H9 (cell line): Measurements from ENCODE around the gene SASS6. TPM values are rescaled to one million over a fixed set of nuclear protein-coding genes. Genes with fewer than 3 reads are reported as not detected.

Experiments used
- DNase-seq: peaks from one replicate; pipeline ENCODE4 v3.0.0-alpha.2; 2017
- H2AFZ ChIP-seq: one replicate; pipeline ENCODE4 v1.6.1; 2013; ENCODE audit warnings: mild to moderate bottlenecking, low read length, control low read depth, moderate library complexity
- H2AK5ac ChIP-seq: 2 replicates; pipeline ENCODE4 v1.6.1; 2013; ENCODE audit warnings: low read length, control low read depth, mixed read lengths; ENCODE audit not compliant: insufficient read length
- H2BK120ac ChIP-seq: one replicate; pipeline ENCODE4 v1.6.1; 2013; ENCODE audit warnings: low read depth, mild to moderate bottlenecking, low read length, control low read depth, inconsistent platforms; ENCODE audit not compliant: poor library complexity, severe bottlenecking
- H2BK12ac ChIP-seq: 2 replicates; pipeline ENCODE4 v1.6.1; 2013; ENCODE audit warnings: low read length, control low read depth, mixed read lengths, low read depth; ENCODE audit not compliant: insufficient read length
- H2BK15ac ChIP-seq: 2 replicates; pipeline ENCODE4 v1.6.1; 2013; ENCODE audit warnings: low read depth, low read length, control low read depth
- H2BK20ac ChIP-seq: one replicate; pipeline ENCODE4 v1.6.1; 2013; ENCODE audit warnings: low read depth, mild to moderate bottlenecking, low read length, control low read depth, inconsistent platforms; ENCODE audit not compliant: poor library complexity, severe bottlenecking
- H2BK5ac ChIP-seq: 2 replicates; pipeline ENCODE4 v1.6.1; 2013; ENCODE audit warnings: low read length, control low read depth, mixed read lengths; ENCODE audit not compliant: insufficient read length
- H3K14ac ChIP-seq: 2 replicates; pipeline ENCODE4 v1.6.1; 2013; ENCODE audit warnings: low read length, control low read depth; ENCODE audit not compliant: insufficient read depth
- H3K18ac ChIP-seq: 2 replicates; pipeline ENCODE4 v1.6.1; 2013; ENCODE audit warnings: low read depth, mild to moderate bottlenecking, mixed read lengths, low read length, control low read depth; ENCODE audit not compliant: insufficient read length
- H3K23ac ChIP-seq: 2 replicates; pipeline ENCODE4 v1.6.1; 2013; ENCODE audit warnings: low read length, control low read depth, mixed read lengths, low read depth; ENCODE audit not compliant: insufficient read length
- H3K23me2 ChIP-seq: 2 replicates; pipeline ENCODE4 v1.6.1; 2013; ENCODE audit warnings: low read depth, mild to moderate bottlenecking, mixed read lengths, low read length, control low read depth; ENCODE audit not compliant: insufficient read length, poor library complexity, severe bottlenecking
- H3K27ac ChIP-seq: 2 replicates; pipeline ENCODE4 v1.5.1; 2013; ENCODE audit warnings: low read length, control low read depth, mixed read lengths, low read depth; ENCODE audit not compliant: insufficient read length
- H3K27me3 ChIP-seq: 2 replicates; pipeline ENCODE4 v1.6.1; 2013; ENCODE audit warnings: low read length, control low read depth, inconsistent platforms; ENCODE audit not compliant: insufficient read depth
- H3K4ac ChIP-seq: 2 replicates; pipeline ENCODE4 v1.6.1; 2013; ENCODE audit warnings: low read depth, mild to moderate bottlenecking, control low read depth, inconsistent platforms, low read length, moderate library complexity
- H3K4me1 ChIP-seq: 2 replicates; pipeline ENCODE4 v1.6.1; 2013; ENCODE audit warnings: low read length, control low read depth, inconsistent platforms; ENCODE audit not compliant: insufficient read depth
- H3K4me2 ChIP-seq: 2 replicates; pipeline ENCODE4 v1.6.1; 2013; ENCODE audit warnings: low read length, control low read depth, mixed read lengths; ENCODE audit not compliant: insufficient read length, insufficient read depth
- H3K56ac ChIP-seq: 2 replicates; pipeline ENCODE4 v1.6.1; 2013; ENCODE audit warnings: low read depth, mild to moderate bottlenecking, mixed read lengths, low read length, control low read depth; ENCODE audit not compliant: insufficient read length
- H3K79me1 ChIP-seq: 2 replicates; pipeline ENCODE4 v1.6.1; 2013; ENCODE audit warnings: low read depth, mild to moderate bottlenecking, moderate library complexity, low read length, control low read depth, inconsistent platforms; ENCODE audit not compliant: insufficient read depth, poor library complexity, severe bottlenecking
- H3K79me2 ChIP-seq: 2 replicates; pipeline ENCODE4 v1.6.1; 2013; ENCODE audit warnings: low read length, control low read depth, inconsistent platforms; ENCODE audit not compliant: insufficient read depth
- H3K9ac ChIP-seq: 2 replicates; pipeline ENCODE4 v1.6.1; 2013; ENCODE audit warnings: low read length, control low read depth, mixed read lengths; ENCODE audit not compliant: insufficient read length; ENCODE audit errors: extremely low read depth
- H3K9me3 ChIP-seq: one replicate; pipeline ENCODE4 v1.6.1; 2013; ENCODE audit warnings: low read depth, low read length, inconsistent platforms; ENCODE audit not compliant: control insufficient read depth
- H3T11ph ChIP-seq: one replicate; pipeline ENCODE4 v1.6.1; 2013; ENCODE audit warnings: mild to moderate bottlenecking, low read length, control low read depth, inconsistent platforms
- H4K20me1 ChIP-seq: one replicate; pipeline ENCODE4 v1.6.1; 2013; ENCODE audit not compliant: control insufficient read depth, insufficient read length, insufficient read depth
- H4K5ac ChIP-seq: 2 replicates; pipeline ENCODE4 v1.6.1; 2013; ENCODE audit warnings: low read depth, mild to moderate bottlenecking, mixed read lengths, low read length, control low read depth; ENCODE audit not compliant: insufficient read length
- H4K8ac ChIP-seq: replicated peaks from 2 replicates; pipeline ENCODE4 v1.6.1; 2013; ENCODE audit warnings: low read length, control low read depth, mixed read lengths, low read depth; ENCODE audit not compliant: insufficient read length
- H4K91ac ChIP-seq: 2 replicates; pipeline ENCODE4 v1.6.1; 2013; ENCODE audit warnings: low read depth, mild to moderate bottlenecking, moderate library complexity, mixed read lengths, low read length, control low read depth; ENCODE audit not compliant: insufficient read length
- H3K27ac Mint-ChIP-seq, 3 experiments: 2 replicates in 2 of 3; 3 replicates in 1 of 3; pipeline ENCODE4 v1.8.0; 2020 to 2021; ENCODE audit warnings: mixed read lengths in 3 of 3, mild to moderate bottlenecking in 1 of 3, moderate library complexity in 1 of 3
- H3K27me3 Mint-ChIP-seq: 2 replicates; pipeline ENCODE4 v1.8.0; 2021; ENCODE audit warnings: low read depth, mild to moderate bottlenecking, moderate library complexity, mixed read lengths
- H3K36me3 Mint-ChIP-seq, 3 experiments: 2 replicates in 2 of 3; 3 replicates in 1 of 3; pipeline ENCODE4 v1.8.0; 2020 to 2021; ENCODE audit warnings: low read depth in 3 of 3, mixed read lengths in 3 of 3; ENCODE audit not compliant: insufficient read depth in 1 of 3
- H3K4me1 Mint-ChIP-seq, 2 experiments: 2 replicates each; pipeline ENCODE4 v1.8.0; 2020; ENCODE audit warnings: mixed read lengths in 2 of 2
- H3K4me3 Mint-ChIP-seq, 2 experiments: 2 replicates in 1 of 2; 3 replicates in 1 of 2; pipeline ENCODE4 v1.8.0; 2020 to 2021; ENCODE audit warnings: mild to moderate bottlenecking in 2 of 2, mixed read lengths in 2 of 2, moderate library complexity in 1 of 2
- H3K9me3 Mint-ChIP-seq, 2 experiments: 2 replicates in 1 of 2; 3 replicates in 1 of 2; pipeline ENCODE4 v1.8.0; 2020; ENCODE audit warnings: mild to moderate bottlenecking in 2 of 2, mixed read lengths in 2 of 2, moderate library complexity in 1 of 2
- WGBS: extraction: QIAGEN DNeasy Blood & Tissue Kit; methylation state at CpG from one replicate; pipeline ENCODE4 v1.1.7; 2013; ENCODE audit warnings: missing lambda C conversion rate, low lambda C conversion rate, mixed read lengths; ENCODE audit not compliant: insufficient read length; ENCODE audit errors: extremely low coverage; 5-methylcytosine and 5-hydroxymethylcytosine counted together
- total RNA-seq: library from RNA; stranded (reverse); gene quantifications from 2 replicates; pipeline ENCODE4 v1.2.1, GENCODE V29; 2021
- TF ChIP-seq, protein P1 (sequence below): fragments of 200-600 bp; sonication (generic); conservative IDR thresholded peaks from 3 replicates; pipeline ENCODE4 v1.8.0; 2021; ENCODE audit warnings: antibody characterized with exemption, mild to moderate bottlenecking

SASS6 gene
- total RNA-seq, 1 experiment from 2014 or later, result 15.2 TPM

GRCh38 chr1:100065969-100066227, 66.8 kb downstream of the SASS6 start:
- H3K4me1 Mint-ChIP-seq, result no peaks in the 10 kb centered on the region
- Histone ChIP-seq H3K4me2 (no peak overlapping the region), H3K79me1 (no peaks in the 10 kb centered on the region), H3K23ac (no peak overlapping the region), H3K18ac (no peak overlapping the region), H3K79me2 (no peaks in the 10 kb centered on the region), H2BK120ac (no peak overlapping the region), H2AFZ (no peak overlapping the region), H2BK12ac (no peak overlapping the region), H3K23me2 (no peaks in the 10 kb centered on the region), H2BK15ac (no peak overlapping the region), H2BK20ac (no peak overlapping the region), H3T11ph (no peak overlapping the region), H3K27me3 (no peaks in the 10 kb centered on the region), H3K56ac (no peak overlapping the region), H4K8ac (no peak overlapping the region), H4K5ac (no peak overlapping the region), H3K4ac (no peak overlapping the region), H4K91ac (no peak overlapping the region), H3K27ac (no peak overlapping the region), H2AK5ac (no peak overlapping the region), H3K4me1 (no peaks in the 10 kb centered on the region), H3K9me3 (no peaks in the 10 kb centered on the region), H4K20me1 (no peaks in the 10 kb centered on the region), H3K9ac (no peak overlapping the region), H2BK5ac (no peak overlapping the region), H3K14ac (no peak overlapping the region)
- TF ChIP-seq, protein P1, sequence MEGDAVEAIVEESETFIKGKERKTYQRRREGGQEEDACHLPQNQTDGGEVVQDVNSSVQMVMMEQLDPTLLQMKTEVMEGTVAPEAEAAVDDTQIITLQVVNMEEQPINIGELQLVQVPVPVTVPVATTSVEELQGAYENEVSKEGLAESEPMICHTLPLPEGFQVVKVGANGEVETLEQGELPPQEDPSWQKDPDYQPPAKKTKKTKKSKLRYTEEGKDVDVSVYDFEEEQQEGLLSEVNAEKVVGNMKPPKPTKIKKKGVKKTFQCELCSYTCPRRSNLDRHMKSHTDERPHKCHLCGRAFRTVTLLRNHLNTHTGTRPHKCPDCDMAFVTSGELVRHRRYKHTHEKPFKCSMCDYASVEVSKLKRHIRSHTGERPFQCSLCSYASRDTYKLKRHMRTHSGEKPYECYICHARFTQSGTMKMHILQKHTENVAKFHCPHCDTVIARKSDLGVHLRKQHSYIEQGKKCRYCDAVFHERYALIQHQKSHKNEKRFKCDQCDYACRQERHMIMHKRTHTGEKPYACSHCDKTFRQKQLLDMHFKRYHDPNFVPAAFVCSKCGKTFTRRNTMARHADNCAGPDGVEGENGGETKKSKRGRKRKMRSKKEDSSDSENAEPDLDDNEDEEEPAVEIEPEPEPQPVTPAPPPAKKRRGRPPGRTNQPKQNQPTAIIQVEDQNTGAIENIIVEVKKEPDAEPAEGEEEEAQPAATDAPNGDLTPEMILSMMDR, result no peak
- H3K4me3 Mint-ChIP-seq, result no peak overlapping the region
- no CpG with 5 or more reads among the region's 2 CpGs for WGBS
- no peaks in the 10 kb centered on the region for H3K9me3 Mint-ChIP-seq
- no peak overlapping the region for H3K27ac Mint-ChIP-seq
- no peak for DNase-seq
- no peaks in the 10 kb centered on the region for H3K27me3 Mint-ChIP-seq
- peaks cover 34 to 77% (median 57%) of the 10 kb centered on the region in 3 experiments; a peak in 6 of 7 replicates for H3K36me3 Mint-ChIP-seq
